Lung (tissue), 4 donors: ENCODE measurements around the gene ASIC1. TPM values are rescaled to one million over a fixed set of nuclear protein-coding genes. Genes with fewer than 3 reads are reported as not detected.

Experiments
- polyA plus RNA-seq, 2 donors: library from polyadenylated mRNA; stranded (reverse); fragments of 200-250 nt; gene quantifications; one replicate each; pipeline ENCODE4 v1.2.1, GENCODE V29; 2013
- total RNA-seq, 2 donors: library from RNA; depleted of rRNA in 1 of 2; stranded (reverse); fragments of >200 nt in 1 of 2; gene quantifications; one replicate each; pipeline ENCODE4 v1.2.1, GENCODE V29; 2014 to 2021
- donor health status: Bipolar disorder and iron deficiency.
- donor health status: healthy.
- donor health status: DM: yes; HTN: yes; CAD: no.

Gene ASIC1
- total and polyA plus RNA-seq, 4 donors = 0.41 to 2.0 (median 1.3) TPM

Other genes starting within 250 kb of the ASIC1 start
- 10 to 100 TPM; 20.9 to 30.8 TPM for gene NCKAP5L, start 229.2 kb upstream of the ASIC1 start, total RNA-seq
- gene NCKAP5L, start 229.2 kb upstream of the ASIC1 start, polyA plus RNA-seq = 10 to 100 TPM; 15.7 to 19.2 TPM
- gene BCDIN3D, start 214.5 kb upstream of the ASIC1 start, total RNA-seq = 1 to 10 TPM; 2.6 to 4.4 TPM
- gene BCDIN3D, start 214.5 kb upstream of the ASIC1 start, polyA plus RNA-seq = 1 to 10 TPM; 2.6 to 3.4 TPM
- 1 to 10 TPM in 1 of 2 donors, under 1 TPM in 1; 0.57 to 1.4 TPM for gene FAIM2, start 153.7 kb upstream of the ASIC1 start, total RNA-seq
- gene FAIM2, start 153.7 kb upstream of the ASIC1 start, polyA plus RNA-seq = under 1 TPM; 0.46 to 0.53 TPM
- gene AQP2, start 106.9 kb upstream of the ASIC1 start, total RNA-seq = not detected
- gene AQP2, start 106.9 kb upstream of the ASIC1 start, polyA plus RNA-seq = not detected
- gene AQP5, start 95.7 kb upstream of the ASIC1 start, total RNA-seq = 10 to 100 TPM in 1 of 2 donors, 1 to 10 TPM in 1; 7.5 to 39.7 TPM
- gene AQP5, start 95.7 kb upstream of the ASIC1 start, polyA plus RNA-seq = 10 to 100 TPM; 30.8 to 57.1 TPM
- gene AQP6, start 84.6 kb upstream of the ASIC1 start, total RNA-seq = under 1 TPM; 0.31 to 0.40 TPM
- gene AQP6, start 84.6 kb upstream of the ASIC1 start, polyA plus RNA-seq = under 1 TPM; 0.03 to 0.06 TPM
- 10 to 100 TPM; 13.1 to 26.8 TPM for gene RACGAP1, start 32.1 kb upstream of the ASIC1 start, total RNA-seq
- gene RACGAP1, start 32.1 kb upstream of the ASIC1 start, polyA plus RNA-seq = 1 to 10 TPM; 3.8 to 7.2 TPM
- 10 to 100 TPM; 56.6 to 58.8 TPM for gene SMARCD1, start 27.7 kb downstream of the ASIC1 start, total RNA-seq
- gene SMARCD1, start 27.7 kb downstream of the ASIC1 start, polyA plus RNA-seq = 10 to 100 TPM; 11.9 to 26.6 TPM
- gene GPD1, start 46.4 kb downstream of the ASIC1 start, total RNA-seq = 10 to 100 TPM in 1 of 2 donors, not detected in 1; 20.0 TPM
- 1 to 10 TPM; 1.7 to 9.9 TPM for gene GPD1, start 46.4 kb downstream of the ASIC1 start, polyA plus RNA-seq
- 10 to 100 TPM; 31.2 to 62.7 TPM for gene COX14, start 54.6 kb downstream of the ASIC1 start, total RNA-seq
- 10 to 100 TPM; 78.1 to 85.3 TPM for gene COX14, start 54.6 kb downstream of the ASIC1 start, polyA plus RNA-seq
- 10 to 100 TPM; 36.7 to 38.8 TPM for gene CERS5, start 109.8 kb downstream of the ASIC1 start, total RNA-seq
- 10 to 100 TPM; 32.6 to 54.0 TPM for gene CERS5, start 109.8 kb downstream of the ASIC1 start, polyA plus RNA-seq
- 10 to 100 TPM; 55.8 to 69.7 TPM for gene LIMA1, start 225.9 kb downstream of the ASIC1 start, total RNA-seq
- gene LIMA1, start 225.9 kb downstream of the ASIC1 start, polyA plus RNA-seq = 10 to 100 TPM; 25.0 to 35.5 TPM